Lower lobe of right lung (tissue), 2 donors: ENCODE results near the gene ZNF460. TPM values are rescaled to one million over a fixed set of nuclear protein-coding genes. Genes with fewer than 3 reads are reported as not detected.
A peak's percentile ranks its signal among the peaks of the same experiment; 100 is the strongest.

Experiments
- ATAC-seq, 2 donors: fragments of 200-7000 bp; cut with Tn5 transposase; one replicate each; pipeline ENCODE4 v1.9.1; 2020 to 2022; ENCODE audit warnings: mild to moderate bottlenecking in 2 of 2, moderate library complexity in 2 of 2
- DNase-seq: peaks from one replicate; pipeline ENCODE4 v3.0.0-alpha.2; 2020
- H3K27ac ChIP-seq: fragments of 200-600 bp; one replicate; pipeline ENCODE4 v1.8.0; 2022
- H3K27me3 ChIP-seq: fragments of 200-600 bp; one replicate; pipeline ENCODE4 v1.8.0; 2022; ENCODE audit warnings: low read depth
- H3K36me3 ChIP-seq: fragments of 200-600 bp; one replicate; pipeline ENCODE4 v1.8.0; 2022; ENCODE audit warnings: mild to moderate bottlenecking
- H3K4me1 ChIP-seq: fragments of 200-600 bp; one replicate; pipeline ENCODE4 v1.8.0; 2022
- H3K4me3 ChIP-seq: fragments of 200-600 bp; one replicate; pipeline ENCODE4 v1.8.0; 2022; ENCODE audit warnings: mild to moderate bottlenecking
- H3K9me3 ChIP-seq: fragments of 200-600 bp; one replicate; pipeline ENCODE4 v1.8.0; 2022
- intact Hi-C: fragments of 100-400 bp; cut with DNase I; formaldehyde crosslinking; loops from one replicate; pipeline ENCODE4 v1.11.0; 2022
- total RNA-seq: library from RNA; stranded (reverse); fragmentation: NEBNext Ultra II Directional; extraction: Animal tissue kit (Norgen Biotek cat#: 25700); gene quantifications from one replicate; pipeline ENCODE4 v1.2.1, GENCODE V29; 2021
- TF ChIP-seq, protein P1 (sequence below): fragments of 200-600 bp; IDR thresholded peaks from one replicate; pipeline ENCODE4 v1.8.0; 2022; ENCODE audit warnings: antibody characterized with exemption, mild to moderate bottlenecking
- donor health status: DM: no; HTN: yes; CAD: no; lungs with severe emphysema.

The ZNF460 gene
- total RNA-seq, 1 donor from 2014 or later, result 51.4 TPM

DNA sequence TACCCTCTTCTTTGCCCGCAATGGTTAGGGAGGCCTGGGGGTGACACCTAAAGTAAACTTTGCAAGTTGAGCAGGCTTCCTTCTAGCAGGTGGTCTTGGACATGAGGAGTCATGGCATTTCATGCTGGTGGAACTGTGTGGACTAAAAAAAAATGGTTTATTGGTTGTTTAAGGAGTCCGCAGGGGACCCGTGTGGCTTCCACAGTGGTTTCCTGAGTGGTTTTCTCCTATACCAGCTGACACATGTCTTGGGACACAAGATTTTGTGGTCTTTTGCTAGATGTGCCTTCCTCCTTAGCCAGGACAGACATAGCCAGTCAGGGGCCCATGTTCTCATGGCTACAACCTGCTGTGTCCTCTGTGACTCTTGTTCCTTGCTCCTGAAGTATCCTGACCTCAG is 41.5 kb downstream of the ZNF460 start:
- Histone ChIP-seq H3K9me3 (peaks cover 8% of the 10 kb centered on the region), H3K27ac (no peak overlapping the region), H3K36me3 (peaks cover 36% of the 10 kb centered on the region), H3K27me3 (peaks cover 13% of the 10 kb centered on the region), H3K4me1 (peaks cover 24% of the 10 kb centered on the region), H3K4me3 (peak overlapping the region; percentile 85)
- DNase-seq (no peak), ATAC-seq (no peak)
- intact Hi-C loops, result no loop called here
- TF ChIP-seq, protein P1, sequence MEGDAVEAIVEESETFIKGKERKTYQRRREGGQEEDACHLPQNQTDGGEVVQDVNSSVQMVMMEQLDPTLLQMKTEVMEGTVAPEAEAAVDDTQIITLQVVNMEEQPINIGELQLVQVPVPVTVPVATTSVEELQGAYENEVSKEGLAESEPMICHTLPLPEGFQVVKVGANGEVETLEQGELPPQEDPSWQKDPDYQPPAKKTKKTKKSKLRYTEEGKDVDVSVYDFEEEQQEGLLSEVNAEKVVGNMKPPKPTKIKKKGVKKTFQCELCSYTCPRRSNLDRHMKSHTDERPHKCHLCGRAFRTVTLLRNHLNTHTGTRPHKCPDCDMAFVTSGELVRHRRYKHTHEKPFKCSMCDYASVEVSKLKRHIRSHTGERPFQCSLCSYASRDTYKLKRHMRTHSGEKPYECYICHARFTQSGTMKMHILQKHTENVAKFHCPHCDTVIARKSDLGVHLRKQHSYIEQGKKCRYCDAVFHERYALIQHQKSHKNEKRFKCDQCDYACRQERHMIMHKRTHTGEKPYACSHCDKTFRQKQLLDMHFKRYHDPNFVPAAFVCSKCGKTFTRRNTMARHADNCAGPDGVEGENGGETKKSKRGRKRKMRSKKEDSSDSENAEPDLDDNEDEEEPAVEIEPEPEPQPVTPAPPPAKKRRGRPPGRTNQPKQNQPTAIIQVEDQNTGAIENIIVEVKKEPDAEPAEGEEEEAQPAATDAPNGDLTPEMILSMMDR, result no peak

DNA sequence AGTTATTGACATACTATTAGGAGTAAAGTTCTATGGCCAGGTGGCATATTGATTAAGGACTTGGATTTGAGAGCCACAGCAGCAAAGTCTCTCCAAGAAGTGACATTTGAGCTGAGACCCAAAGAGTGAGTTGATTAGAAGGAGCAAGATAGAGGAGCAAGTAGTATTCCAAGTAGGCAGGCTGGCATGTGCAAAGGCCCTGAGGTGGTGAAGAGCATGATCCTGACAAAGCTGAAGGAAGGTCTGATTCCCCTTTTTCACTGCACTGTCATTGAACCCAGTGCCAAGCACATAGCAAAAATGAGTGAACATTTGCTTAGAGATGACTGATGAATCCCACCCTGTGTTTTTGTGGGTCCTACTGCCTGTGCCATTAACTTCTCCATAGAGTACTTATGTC is 44.7 kb downstream of the ZNF460 start:
- DNase-seq (no peak), ATAC-seq (no peak)
- Histone ChIP-seq H3K27ac (no peak overlapping the region), H3K36me3 (peaks cover 60% of the 10 kb centered on the region), H3K27me3 (no peaks in the 10 kb centered on the region), H3K4me3 (no peak overlapping the region), H3K9me3 (peaks cover 30% of the 10 kb centered on the region), H3K4me1 (peaks cover 19% of the 10 kb centered on the region)
- TF ChIP-seq, protein P1, result no peak
- intact Hi-C loops, result no loop called here

DNA sequence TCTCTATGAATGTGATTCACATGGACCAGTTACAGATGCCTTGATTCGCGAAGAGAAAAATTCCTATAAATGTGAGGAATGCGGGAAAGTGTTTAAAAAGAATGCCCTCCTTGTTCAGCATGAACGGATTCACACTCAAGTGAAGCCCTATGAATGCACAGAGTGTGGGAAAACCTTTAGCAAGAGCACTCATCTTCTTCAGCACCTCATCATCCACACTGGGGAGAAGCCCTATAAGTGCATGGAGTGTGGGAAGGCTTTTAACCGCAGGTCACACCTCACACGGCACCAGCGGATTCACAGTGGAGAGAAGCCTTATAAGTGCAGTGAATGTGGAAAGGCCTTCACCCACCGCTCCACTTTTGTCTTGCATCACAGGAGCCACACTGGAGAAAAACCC is 47.7 kb downstream of the ZNF460 start:
- no peak for ATAC-seq
- no peak overlapping the region for H3K4me3 ChIP-seq
- DNase-seq, result no peak
- H3K9me3 ChIP-seq, result peaks cover 41% of the 10 kb centered on the region
- no peaks in the 10 kb centered on the region for H3K4me1 ChIP-seq
- H3K36me3 ChIP-seq, result peaks cover 60% of the 10 kb centered on the region
- no peak overlapping the region for H3K27ac ChIP-seq
- no peaks in the 10 kb centered on the region for H3K27me3 ChIP-seq
- intact Hi-C loops, result no loop called here
- TF ChIP-seq, protein P1, result no peak

DNA sequence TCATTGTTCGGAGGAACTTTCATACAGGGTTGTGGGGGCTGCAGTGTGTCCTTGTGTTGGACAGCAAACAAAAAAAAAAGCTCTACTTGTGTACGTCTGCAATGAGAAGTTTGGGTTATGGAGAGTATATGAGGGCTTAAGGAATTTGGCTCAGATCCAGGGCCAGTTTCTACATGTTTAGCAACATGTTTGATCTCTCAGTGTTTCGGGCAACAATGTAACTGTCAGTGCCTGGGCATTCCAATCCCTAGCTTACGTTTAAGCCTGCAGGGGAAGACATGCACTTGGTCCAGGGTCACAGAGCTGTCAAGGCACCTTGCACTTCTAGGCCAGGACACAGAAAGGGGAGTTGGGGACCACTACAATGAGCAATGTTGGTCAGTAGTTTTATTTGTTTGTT is 53.9 kb downstream of the ZNF460 start:
- Histone ChIP-seq H3K27ac (no peak overlapping the region), H3K36me3 (no peaks in the 10 kb centered on the region), H3K4me3 (no peak overlapping the region), H3K27me3 (no peaks in the 10 kb centered on the region), H3K9me3 (peaks cover 19% of the 10 kb centered on the region), H3K4me1 (no peaks in the 10 kb centered on the region)
- intact Hi-C loops, result no loop called here
- ATAC-seq, result no peak
- DNase-seq, result no peak
- TF ChIP-seq, protein P1, result no peak

DNA sequence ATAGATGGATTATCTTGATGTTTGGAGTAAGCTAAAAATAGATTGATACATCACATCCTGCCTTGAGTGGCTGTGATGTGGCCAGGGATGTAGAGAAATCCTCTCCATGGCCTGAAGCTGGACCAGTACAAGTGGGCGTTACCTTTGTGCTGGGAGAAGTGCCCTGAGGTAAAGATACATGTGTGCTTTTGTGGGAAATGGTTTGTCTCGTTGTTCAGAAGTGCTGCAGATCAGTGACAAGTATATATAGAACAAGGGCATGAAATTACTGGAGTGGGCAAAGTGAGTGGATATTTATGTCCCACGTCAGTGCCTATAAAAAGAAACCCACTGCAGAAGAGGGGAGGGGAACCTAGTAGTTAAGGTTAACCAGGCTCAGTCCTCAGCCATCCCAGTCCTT is 58.6 kb downstream of the ZNF460 start:
- intact Hi-C loops, result no loop called here
- TF ChIP-seq, protein P1, result no peak
- H3K9me3 ChIP-seq, result no peaks in the 10 kb centered on the region
- H3K4me1 ChIP-seq, result no peaks in the 10 kb centered on the region
- H3K4me3 ChIP-seq, result no peak overlapping the region
- DNase-seq, result no peak
- no peaks in the 10 kb centered on the region for H3K36me3 ChIP-seq
- H3K27ac ChIP-seq, result no peak overlapping the region
- no peaks in the 10 kb centered on the region for H3K27me3 ChIP-seq
- ATAC-seq, result no peak

DNA sequence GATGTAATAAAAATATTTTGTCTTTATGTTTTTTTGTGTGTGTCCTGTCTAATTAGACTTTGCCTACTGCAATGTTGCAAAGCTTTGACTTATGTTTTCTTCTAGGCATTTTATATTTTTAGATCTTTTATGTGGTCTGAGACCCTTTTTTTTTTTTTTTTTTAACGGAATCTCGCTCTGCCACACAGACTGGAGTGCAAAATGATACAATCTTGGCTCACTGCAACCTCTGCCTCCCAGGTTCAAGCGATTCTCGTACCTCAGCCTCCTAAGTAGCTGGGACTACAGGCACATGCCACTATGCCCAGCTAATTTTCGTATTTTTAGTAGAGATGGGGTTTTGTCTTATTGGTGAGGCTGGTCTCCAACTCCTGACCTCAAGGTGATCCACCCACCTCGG is 62.3 kb downstream of the ZNF460 start:
- Histone ChIP-seq H3K27ac (no peak overlapping the region), H3K4me1 (no peaks in the 10 kb centered on the region), H3K9me3 (no peaks in the 10 kb centered on the region), H3K4me3 (no peak overlapping the region), H3K36me3 (no peaks in the 10 kb centered on the region), H3K27me3 (no peaks in the 10 kb centered on the region)
- ATAC-seq (no peak), DNase-seq (no peak)
- TF ChIP-seq, protein P1, result no peak
- intact Hi-C loops, result no loop called here
